Measurements from ENCODE around the gene ALDH1L1.

DNA sequence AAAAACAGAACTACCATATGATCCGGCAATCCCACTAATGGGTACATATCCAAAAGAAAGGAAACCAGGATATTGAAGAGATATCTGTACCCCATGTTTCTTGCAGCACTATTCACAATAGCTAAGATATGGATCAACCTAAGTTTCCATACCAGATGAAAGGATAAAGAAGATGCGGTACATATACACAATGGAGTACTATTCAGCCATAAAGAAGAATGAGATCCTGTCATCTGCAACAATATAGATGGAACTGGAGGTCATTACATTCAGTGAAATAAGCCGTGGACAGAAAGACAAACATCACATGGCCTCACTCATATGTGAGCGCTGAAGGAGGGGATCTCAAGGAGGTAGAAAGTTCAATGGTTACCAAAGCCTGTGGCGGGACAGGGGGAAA, 99.4 kb downstream of the ALDH1L1 start:
- TF ChIP-seq, protein P1, sequence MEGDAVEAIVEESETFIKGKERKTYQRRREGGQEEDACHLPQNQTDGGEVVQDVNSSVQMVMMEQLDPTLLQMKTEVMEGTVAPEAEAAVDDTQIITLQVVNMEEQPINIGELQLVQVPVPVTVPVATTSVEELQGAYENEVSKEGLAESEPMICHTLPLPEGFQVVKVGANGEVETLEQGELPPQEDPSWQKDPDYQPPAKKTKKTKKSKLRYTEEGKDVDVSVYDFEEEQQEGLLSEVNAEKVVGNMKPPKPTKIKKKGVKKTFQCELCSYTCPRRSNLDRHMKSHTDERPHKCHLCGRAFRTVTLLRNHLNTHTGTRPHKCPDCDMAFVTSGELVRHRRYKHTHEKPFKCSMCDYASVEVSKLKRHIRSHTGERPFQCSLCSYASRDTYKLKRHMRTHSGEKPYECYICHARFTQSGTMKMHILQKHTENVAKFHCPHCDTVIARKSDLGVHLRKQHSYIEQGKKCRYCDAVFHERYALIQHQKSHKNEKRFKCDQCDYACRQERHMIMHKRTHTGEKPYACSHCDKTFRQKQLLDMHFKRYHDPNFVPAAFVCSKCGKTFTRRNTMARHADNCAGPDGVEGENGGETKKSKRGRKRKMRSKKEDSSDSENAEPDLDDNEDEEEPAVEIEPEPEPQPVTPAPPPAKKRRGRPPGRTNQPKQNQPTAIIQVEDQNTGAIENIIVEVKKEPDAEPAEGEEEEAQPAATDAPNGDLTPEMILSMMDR (IDR thresholded peaks at IDR 0.05), result no peak
- no peak for TF ChIP-seq POLR2A (IDR thresholded peaks at IDR 0.05)

All from body of pancreas (tissue), 4 donors.